HG02571 (cell line): ENCODE measurements around the gene TRPV6.

Experiments used
- ATAC-seq: cut with Tn5 transposase; IDR thresholded peaks from one replicate; pipeline ENCODE4 v1.9.1; 2021; ENCODE audit warnings: mild to moderate bottlenecking, moderate library complexity; ENCODE audit not compliant: unreplicated experiment

TRPV6 gene

DNA sequence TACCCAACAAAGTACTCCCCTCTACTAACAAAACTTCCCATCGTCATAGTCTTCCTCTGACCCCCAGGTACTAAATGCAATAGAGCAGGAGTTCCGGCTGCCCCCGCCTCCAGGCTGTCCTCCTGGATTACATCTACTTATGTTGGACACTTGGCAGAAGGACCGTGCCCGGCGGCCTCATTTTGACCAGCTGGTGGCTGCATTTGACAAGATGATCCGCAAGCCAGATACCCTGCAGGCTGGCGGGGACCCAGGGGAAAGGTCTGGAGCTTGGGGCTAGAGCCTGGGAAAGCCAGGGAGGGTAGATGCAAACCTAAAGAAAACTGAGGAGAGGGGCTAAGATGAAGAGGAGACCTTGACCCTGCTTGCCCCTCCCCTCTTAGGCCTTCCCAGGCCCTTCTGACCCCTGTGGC is 15.4 kb downstream of the TRPV6 start:
- no peak for ATAC-seq

DNA sequence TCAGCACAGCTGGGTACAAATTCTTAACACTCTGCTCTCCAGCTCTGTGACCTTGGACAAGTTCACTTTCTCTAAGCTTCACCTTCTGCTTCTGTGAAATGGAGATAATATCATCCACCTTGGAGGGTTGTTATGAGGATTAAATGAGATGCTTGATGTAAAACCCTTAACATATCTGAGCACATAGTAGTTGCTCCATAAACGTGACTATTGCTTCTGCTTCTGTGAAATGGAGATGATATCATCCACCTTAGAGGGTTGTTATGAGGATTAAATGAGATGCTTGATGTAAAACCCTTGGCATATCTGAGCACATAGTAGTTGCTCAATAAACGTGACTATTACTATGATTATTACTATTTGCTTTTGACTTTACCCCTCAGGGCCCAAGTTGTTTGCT is 16.1 kb downstream of the TRPV6 start:
- no peak for ATAC-seq

DNA sequence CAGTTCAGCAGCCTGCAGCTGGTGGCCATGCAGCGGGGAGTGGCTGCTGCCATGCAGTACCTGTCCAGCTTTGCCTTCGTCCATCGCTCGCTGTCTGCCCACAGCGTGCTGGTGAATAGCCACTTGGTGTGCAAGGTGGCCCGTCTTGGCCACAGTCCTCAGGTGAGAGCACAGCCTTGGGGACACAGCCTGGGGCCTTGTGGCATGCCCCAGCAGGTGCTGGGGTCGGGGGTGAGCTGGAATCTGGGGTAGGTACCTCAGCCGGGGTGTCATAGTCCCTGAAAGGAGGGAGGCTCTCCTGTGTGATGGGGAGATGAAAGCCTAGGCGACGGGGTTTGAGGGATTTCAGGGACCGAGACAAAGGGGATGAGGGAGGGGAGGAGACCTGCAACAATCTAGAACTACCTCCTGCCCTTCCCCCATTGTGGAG is 16.5 kb downstream of the TRPV6 start:
- no peak for ATAC-seq

DNA sequence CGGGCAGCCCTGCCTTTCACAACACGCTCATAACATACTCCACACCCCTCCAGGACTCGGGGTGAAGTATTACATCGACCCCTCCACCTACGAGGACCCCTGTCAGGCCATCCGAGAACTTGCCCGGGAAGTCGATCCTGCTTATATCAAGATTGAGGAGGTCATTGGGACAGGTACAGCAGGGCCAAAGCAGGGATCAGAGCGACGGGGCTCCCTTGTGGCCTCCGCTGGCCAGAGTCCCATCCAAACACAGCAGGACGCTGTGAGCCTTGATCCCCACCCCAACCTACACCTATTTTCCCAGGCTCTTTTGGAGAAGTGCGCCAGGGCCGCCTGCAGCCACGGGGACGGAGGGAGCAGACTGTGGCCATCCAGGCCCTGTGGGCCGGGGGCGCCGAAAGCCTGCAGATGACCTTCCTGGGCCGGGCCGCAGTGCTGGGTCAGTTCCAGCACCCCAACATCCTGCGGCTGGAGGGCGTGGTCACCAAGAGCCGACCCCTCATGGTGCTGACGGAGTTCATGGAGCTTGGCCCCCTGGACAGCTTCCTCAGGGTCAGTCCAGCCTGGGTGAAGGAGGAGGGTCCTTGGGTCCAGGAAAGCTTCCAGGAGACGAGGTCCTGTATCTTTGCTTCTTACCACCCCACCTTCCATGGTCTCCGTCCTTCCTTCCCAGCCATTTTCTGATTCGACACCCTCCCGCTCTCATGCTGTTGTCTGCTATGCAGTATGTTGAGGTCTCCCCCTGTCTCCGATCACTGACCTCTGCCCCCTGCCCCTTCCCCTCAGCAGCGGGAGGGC is 17.2 kb downstream of the TRPV6 start:
- ATAC-seq = no peak

DNA sequence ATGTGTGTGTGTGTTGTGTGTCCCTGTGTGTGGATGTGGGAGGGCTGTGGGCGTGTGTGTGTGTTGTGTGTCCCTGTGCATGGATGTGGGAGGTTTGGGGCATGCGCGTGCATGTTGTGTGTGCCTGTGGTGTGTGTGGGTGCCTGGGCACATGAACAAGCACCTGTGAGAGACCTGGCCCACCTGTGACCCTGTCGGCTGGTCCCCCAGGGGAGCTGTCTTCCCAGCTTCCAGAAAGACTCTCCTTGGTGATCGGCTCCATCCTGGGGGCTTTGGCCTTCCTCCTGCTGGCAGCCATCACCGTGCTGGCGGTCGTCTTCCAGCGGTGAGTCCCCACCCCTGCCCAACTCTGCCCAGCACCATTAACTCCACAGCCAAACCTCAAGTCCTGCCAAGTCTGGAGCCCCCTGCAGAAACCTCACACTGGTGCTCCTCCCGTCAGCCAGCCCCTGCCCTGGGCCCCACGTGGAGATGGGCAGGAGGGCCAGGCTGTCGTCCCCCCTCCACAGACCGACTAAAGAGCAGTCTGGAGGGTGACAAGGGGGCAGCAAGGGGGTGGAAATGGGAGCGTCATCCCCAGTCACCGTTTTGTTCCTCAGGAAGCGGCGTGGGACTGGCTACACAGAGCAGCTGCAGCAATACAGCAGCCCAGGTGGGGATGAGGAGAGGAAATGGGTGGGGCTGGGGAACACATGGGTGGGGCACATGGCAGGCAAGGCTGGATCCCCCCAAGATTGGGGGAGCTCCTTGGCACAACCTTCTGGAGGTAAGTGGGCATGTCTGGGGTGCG is 18.0 kb downstream of the TRPV6 start:
- no peak for ATAC-seq

DNA sequence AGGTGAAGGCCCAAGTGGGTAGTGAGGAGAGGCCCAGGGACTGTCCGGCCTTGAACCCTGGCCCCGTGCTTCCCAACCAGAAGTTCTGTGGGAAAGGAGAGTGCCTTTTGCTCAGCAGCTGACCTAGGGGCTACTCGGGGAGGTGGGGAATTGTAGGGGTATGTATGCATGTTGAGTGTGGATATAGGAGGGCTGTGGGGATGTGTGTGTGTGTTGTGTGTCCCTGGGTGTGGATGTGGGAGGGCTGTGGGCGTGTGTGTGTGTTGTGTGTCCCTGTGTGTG is 18.5 kb downstream of the TRPV6 start:
- ATAC-seq = no peak

DNA sequence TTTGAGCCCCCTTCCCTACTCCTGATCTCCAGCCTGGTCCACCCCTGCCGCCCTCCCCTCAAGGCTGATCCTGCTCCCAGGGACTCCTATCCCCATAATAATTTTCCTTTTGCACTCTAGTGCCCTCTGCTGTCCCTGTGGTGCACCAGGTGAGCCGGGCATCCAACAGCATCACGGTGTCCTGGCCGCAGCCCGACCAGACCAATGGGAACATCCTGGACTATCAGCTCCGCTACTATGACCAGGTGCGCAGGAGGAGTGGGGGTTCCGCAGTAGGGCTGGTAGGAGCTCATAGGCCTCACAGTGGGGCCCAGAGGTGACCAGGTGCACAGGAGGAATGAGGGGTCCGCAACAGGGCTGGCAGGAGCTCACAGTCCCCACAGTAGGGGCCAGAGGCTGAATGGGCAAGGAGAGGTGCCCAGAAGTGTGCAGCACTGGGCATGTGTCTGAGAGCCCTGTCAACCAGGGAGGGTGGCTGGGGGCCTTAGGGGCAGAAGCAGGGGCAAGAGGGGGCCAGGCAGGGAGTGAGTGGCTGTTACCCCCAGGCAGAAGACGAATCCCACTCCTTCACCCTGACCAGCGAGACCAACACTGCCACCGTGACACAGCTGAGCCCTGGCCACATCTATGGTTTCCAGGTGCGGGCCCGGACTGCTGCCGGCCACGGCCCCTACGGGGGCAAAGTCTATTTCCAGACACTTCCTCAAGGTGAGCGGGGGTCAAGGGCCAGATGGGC is 19.0 kb downstream of the TRPV6 start:
- no peak for ATAC-seq

DNA sequence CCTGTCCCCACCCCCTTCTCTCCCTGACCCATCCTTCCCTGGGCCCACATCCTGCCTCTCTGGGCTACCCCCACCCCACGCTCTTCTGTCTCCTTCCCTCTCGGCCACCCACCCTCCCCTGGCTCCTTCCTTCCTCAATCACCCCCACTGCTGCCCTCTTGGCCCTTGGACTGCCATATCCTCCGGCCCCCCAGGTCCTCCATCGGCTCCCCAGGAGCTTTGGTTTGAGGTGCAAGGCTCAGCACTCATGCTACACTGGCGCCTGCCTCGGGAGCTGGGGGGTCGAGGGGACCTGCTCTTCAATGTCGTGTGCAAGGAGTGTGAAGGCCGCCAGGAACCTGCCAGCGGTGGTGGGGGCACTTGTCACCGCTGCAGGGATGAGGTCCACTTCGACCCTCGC is 19.8 kb downstream of the TRPV6 start:
- ATAC-seq = no peak

DNA sequence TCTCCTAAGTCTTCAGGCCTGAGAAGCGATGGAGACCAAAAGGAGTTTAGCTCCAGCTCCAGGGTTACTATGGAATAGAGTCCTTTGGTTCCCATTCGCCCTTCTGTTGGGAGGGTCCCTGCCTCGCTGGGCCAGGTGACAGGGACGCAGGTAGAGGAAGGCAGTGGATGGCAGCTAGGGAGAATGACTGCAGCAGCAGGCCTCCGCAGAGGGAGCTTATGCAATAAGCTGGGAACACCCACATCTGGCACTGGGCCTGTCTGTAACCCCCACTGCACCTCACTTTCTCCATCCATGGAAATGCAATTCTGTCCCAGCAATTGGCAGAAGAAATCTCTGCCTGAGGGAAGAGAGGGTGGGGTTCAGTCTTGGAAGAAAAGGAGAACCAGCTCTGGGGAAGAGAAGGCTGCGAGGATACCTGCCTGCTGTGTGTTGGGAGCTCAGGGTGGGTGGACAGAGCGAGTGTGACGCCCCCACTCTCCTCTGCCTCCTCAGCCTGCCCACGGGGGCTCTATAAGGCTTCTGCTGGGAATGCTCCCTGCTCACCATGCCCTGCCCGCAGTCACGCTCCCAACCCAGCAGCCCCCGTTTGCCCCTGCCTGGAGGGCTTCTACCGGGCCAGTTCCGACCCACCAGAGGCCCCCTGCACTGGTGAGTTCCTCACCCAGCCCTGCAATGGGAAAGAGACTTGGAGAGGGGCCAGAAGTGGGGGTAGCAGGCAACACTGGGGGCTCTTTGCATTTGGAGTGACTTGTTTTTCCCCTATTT is 20.4 kb downstream of the TRPV6 start:
- ATAC-seq = no peak

DNA sequence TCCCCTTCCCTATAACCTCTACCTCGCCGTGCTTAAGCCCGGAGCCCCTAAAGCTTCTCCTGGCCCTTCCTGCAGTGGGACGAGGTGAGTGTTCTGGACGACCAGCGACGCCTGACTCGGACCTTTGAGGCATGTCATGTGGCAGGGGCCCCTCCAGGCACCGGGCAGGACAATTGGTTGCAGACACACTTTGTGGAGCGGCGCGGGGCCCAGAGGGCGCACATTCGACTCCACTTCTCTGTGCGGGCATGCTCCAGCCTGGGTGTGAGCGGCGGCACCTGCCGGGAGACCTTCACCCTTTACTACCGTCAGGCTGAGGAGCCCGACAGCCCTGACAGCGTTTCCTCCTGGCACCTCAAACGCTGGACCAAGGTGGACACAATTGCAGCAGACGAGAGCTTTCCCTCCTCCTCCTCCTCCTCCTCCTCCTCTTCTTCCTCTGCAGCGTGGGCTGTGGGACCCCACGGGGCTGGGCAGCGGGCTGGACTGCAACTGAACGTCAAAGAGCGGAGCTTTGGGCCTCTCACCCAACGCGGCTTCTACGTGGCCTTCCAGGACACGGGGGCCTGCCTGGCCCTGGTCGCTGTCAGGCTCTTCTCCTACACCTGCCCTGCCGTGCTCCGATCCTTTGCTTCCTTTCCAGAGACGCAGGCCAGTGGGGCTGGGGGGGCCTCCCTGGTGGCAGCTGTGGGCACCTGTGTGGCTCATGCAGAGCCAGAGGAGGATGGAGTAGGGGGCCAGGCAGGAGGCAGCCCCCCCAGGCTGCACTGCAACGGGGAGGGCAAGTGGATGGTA is 21.5 kb downstream of the TRPV6 start:
- ATAC-seq = no peak

DNA sequence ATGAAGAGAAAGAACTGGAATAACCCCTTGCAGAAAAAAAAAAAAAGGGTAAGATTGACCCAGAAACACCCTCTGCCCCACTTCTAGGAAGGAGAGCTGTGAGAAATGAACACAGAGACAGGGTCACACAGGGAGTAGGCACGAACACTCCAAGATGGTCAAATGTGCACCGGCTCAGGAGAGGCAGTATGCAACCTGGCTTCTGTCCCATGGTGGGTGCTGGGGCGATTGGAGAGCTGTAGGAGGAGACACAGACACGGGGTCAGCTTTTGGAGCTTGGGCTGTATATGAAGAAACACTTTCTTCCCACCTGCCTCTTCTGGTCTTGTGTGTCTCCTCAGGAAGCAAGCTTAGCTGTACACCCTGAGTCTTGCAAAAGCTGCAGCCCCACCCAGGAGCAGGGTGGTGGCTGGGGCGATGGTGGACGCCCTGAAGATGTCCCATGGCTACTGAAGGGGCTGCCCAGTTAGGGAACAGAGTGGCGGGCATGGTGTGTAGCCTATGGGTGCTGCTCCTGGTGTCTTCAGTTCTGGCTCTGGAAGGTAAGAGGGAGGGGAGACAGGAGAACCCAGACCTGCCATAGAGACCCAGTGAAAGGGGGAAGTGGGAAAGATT is 22.7 kb downstream of the TRPV6 start:
- ATAC-seq = no peak

DNA sequence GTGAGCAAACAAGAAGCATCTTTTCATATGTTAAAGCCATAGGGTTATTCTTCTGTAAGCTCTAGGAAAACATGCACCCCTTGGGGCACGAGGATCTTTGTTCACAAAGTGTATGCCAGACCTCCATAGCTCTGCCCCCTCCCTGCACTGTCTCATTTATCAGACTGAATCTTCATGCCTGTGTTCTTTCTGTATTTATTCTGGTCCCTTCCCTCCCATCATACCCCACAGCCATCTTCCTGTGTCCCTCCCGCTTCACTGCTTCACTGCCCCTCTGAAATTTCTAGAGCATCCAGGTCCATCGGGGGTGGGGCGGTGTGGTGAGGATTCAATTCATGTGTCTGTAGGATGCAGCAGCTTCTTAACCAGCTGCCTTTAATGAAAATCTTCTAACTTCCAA is 23.2 kb downstream of the TRPV6 start:
- no peak for ATAC-seq

DNA sequence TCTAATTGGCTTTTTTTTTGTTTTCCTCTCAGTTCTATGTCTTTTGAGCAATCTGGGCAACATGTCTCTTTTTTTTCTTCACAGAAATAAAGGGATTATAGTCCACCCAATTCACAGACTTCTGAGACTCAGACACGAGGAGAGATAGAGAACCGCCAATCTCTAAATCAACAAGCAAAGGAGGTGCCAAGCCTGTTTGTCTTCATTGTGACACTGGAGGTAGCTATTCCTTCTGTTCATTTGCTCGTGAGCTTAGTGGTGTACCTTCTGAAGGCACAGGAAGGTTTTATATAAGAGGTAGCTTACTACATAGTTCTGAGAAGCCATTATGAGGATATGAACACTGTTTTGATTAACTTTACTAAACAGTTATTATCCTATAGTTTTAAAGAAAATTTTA is 24.6 kb downstream of the TRPV6 start:
- no peak for ATAC-seq

DNA sequence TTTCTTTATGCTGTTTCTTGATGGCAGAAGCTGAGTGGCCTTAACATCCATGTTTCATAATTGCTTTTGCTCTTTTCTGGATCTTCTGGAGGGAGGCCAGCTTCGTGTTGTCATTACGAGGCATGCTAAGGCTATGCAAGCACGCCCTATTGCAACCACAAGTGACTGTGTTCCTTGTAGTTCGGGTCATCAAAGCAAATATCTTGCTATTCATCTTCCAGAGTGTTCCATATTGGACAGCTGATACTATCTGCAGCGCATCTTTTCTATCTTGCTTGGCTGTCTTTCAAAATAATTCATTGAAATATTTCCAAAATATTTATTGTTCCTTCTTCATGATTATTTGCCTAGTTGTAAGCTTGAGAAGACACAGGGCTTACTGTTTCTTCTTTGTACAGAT is 25.7 kb downstream of the TRPV6 start:
- no peak for ATAC-seq

DNA sequence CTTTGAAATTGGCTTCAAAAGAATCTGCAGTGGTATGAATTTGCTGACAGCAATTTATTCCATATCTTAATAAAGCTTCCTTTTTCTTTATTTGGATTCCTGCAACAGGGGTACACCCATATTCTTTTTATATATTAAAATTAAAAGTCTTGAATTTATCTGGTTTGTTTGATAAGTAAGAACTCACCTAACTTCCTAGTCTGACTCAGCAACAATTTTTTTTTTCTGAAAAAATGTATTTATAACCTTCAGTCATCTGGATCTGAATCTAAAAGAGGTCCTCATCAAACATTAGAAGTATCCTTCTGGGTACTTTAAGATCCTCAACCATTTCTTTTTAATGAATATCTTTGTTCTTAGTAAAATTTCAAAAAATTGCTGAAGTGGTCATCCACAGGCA is 26.1 kb downstream of the TRPV6 start:
- ATAC-seq = no peak

DNA sequence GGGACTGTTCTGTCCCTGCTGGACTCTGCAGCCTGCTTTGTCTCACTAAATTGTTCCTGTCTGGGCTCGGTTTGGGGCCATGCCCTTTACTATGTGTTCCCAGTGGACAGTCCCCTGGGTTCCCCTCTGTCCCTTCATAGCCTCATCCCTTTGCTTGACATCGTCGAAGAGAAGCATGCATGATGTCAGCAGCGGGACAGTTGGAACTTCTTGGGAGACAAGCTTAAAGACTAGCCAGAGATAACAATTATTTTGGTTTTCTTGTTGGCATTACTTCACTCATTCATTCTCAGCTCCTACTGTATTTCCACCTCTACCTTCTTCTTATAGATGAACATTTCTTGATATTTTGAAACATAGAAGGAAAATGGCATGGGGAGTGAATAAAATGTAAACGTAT is 27.9 kb downstream of the TRPV6 start:
- ATAC-seq = no peak

DNA sequence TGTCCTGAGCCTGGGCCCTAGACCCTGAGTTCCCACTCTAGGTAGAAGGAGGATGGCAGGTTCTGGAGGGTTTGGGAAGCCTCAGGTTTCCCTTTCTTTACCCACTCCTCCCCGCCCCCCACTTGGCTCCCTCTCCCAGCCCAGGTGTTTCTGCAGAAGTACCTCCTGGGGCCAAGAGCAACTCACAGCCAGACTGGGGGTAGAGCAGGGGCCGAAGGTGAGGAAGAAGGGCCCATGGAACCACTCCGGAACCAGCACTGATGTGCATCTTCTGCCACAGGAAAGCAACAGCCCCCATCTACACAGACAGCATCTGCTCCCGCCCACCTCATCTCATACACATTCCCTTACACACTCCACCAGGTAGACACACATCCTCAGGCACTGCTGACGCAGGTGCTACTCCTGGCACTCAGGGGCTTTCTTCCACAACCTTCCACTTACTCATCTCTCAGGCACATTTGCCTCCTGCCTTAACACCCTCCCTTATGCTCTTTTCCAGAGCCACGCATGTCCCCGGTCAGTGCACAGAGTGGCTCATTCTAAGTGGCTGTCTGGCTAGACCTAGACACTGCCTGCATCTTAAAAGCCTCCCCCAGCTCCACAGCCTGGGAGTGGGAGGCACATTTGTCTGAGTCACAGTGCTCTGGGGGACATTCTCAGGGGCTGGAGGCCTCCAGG is 28.8 kb downstream of the TRPV6 start:
- no peak for ATAC-seq

DNA sequence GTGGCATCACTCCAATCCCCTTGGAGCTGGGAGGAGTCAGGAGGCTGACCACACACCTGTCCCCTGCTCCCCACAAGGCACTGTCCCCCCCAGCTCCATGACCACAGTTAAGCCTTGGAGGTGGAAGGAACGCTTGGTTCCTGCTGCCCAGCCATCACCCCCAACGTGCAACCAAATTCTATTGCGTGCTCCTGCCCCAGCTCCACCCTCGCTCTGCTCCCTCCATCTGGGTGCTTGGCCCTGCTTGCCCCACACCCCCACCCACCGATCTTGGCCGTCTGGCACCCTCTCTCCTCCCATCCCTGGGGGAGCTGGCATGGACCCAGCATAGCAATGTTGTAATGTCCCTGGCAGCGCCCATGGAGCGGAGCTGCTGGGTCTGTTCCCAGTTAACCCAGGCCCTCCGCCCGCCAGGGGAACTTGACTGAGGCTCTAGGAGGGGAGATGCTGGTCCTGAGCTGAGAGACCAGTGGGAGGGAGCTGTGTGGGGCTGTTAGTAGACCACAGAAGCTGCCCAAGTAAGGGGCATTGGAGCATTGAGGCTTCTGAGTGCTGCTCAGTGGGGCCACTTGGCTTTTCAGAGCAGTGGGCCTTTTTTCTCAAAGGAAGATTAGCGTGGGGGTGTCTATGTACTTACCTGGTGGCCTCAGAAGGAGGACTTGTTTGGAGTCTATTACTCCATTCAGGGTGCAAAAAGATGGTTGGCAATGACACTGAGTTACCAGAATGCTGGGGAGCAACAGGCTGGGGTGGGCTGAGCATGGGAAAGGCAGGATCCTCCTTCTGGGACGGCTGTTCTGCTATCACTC is 29.6 kb downstream of the TRPV6 start:
- no peak for ATAC-seq
